RCC 7860 (cell line): Measurements from ENCODE around the gene SERPIND1.

Source experiments
- DNase-seq: peaks from one replicate; pipeline ENCODE4 v3.0.0-alpha.2; 2015; ENCODE audit warnings: low spot score
- FAIRE-seq: peaks from 2 replicates; lab custom pipeline; 2012; peaks lifted over from hg19 to GRCh38; lab: Jason Lieb, UNC

The SERPIND1 gene

GRCh38 chr22:20788627-20789344, 14.9 kb downstream of the SERPIND1 start:
- FAIRE-seq, result no peak
- DNase-seq, result no peak

DNA sequence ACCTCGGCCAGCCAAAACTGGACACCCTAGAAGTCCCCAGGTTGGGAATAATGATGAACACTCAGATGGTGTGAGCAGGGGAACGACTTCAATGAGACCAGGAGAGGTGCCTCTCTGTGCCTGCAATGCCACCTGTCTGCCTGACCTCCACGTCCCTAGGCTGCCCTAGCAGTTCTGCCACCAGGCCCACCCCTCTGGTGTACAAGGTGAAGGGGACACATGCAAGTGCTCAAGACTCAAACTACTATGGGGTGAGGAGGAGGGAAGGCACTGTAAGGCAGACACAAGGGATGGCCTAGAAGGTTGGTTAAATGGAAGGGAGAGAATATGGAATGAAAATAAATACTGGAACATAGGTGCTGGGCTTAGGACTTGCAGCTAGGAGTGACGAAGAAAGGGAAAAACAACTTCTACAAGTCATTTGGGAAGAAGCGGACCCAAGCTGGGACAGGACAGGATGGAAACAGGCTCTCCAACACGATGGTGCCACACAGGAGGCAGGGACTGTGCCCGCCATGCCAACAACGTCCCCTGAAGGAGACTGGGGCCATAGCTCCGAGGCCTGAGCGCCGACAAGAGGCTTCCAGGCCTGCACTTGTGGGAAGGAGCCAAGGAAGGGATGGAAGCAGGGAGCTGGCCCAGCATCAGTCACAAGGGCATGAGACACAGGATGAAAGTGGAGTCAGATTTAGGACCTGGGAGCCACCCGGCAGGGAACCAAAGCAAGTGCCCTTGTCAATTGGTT, 18.5 kb downstream of the SERPIND1 start:
- no peak for FAIRE-seq

DNA sequence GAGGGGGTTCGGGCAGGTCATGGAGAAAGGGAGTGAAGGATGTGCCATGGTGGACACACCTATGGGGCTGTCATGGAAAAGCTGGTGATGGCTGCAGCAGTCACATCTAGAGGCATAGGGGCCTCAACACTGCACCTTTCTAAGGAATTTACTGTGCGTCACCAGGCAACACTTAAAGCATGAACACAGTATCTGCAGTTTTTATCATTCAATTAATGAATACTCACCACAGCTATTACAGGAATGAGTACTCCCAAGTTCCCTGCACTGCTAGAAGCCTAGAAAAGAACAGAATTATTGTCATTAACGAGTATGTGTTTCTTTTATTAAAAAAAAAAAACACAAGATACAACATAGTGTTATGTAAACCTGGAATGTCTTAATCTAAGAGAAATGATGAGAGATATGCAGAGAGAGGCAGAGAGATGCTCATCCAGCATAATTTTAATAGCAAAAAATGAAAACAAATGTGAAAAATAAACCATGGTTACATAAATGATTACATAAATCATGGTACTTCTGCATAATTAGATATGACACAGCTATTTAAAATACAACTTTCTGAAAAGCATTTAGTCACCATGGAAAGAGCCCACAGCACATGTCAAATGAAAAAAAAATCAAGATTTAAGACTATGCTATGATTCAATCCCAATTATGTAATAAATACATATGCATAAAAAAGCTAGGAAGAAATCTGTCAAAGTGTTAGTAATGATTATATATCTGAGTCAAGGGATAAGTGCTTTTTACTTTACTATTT, 19.2 kb downstream of the SERPIND1 start:
- DNase-seq, result no peak
- FAIRE-seq, result no peak

More for the DNA sequence above, 18.5 kb downstream of the SERPIND1 start:
- no peak for DNase-seq

- no peak for DNase-seq
- FAIRE-seq, result no peak
Observed at GRCh38 chr22:20793748-20794649, 20.1 kb downstream of the SERPIND1 start.

GRCh38 chr22:20794650-20795413, 20.9 kb downstream of the SERPIND1 start:
- FAIRE-seq, result no peak

DNA sequence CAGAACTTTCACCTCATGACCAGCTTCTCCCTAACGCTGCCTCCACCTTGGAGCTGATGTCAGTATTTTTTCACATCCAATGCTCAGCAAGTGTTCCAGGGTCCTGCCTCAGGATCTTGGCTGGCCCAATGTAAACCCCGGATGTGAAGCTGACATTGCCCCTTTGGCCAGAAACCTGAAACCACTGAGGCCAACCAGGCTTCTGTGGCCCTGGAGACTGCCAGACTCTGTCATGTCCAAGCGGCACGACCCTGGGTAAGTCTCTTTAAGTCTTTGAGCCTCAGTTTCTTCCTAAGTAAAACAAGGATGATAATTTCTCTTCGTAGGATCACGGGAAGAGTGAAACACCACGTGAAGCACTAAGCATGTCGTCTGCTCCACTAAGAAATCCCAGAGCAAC, 22.8 kb downstream of the SERPIND1 start:
- DNase-seq (no peak), FAIRE-seq (no peak)

More at GRCh38 chr22:20794650-20795413, 20.9 kb downstream of the SERPIND1 start:
- no peak for DNase-seq

DNA sequence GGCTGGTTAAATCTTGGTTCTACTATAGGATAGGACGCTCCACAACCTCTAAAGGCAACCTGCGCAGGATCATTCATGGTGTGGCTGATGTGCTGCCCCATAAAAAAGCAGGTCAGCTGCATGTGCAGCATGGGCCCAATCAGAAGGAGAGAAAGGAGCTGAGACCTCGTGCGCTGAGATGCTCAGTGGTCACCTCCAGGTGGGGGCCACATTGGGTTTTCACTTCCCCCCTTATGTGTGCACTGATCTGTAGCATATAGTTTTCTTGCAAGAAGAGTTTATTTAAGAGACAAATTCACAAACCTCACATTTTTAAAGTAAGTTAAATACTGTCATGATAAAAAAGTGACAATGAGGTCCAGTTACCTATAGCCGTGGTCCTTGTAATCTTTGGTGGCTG, 24.3 kb downstream of the SERPIND1 start:
- DNase-seq, result no peak
- FAIRE-seq, result no peak

- no peak for FAIRE-seq
- DNase-seq, result no peak
Observed at GRCh38 chr22:20798974-20799373, 25.1 kb downstream of the SERPIND1 start.

- FAIRE-seq, result no peak
- no peak for DNase-seq
Observed at GRCh38 chr22:20799449-20799848, 25.5 kb downstream of the SERPIND1 start.

GRCh38 chr22:20802452-20802851, 28.5 kb downstream of the SERPIND1 start:
- FAIRE-seq, result no peak
- no peak for DNase-seq

DNA sequence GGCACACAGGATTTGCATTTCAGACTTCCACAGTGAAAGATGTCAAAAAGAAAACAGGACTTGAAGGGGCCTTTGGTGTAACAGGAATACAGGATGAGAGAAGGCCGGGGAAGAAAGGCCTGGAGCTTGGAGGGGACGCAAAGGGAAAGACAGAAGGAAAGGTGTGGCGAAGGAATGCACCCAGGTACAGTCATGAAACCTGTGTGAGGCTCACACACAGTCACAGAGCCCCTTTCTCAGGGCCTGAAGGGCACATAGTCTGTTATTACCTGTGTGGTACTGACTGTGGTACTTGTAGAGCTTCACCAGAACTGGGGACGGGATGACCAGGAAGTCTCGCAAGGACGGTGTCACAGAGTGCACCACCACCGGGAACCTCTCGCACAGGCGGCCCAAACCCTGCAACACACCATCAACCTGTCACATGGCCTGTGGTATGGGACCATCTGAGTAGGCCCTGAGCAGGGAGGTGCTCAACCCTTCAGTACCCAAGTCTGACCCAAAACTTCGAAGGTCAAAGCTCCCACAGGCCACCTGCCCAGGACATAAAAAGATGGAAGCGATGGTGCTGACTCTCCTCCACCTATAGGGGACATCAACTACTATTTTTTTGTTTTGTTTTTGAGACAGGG, 29.1 kb downstream of the SERPIND1 start:
- DNase-seq (no peak), FAIRE-seq (no peak)

DNA sequence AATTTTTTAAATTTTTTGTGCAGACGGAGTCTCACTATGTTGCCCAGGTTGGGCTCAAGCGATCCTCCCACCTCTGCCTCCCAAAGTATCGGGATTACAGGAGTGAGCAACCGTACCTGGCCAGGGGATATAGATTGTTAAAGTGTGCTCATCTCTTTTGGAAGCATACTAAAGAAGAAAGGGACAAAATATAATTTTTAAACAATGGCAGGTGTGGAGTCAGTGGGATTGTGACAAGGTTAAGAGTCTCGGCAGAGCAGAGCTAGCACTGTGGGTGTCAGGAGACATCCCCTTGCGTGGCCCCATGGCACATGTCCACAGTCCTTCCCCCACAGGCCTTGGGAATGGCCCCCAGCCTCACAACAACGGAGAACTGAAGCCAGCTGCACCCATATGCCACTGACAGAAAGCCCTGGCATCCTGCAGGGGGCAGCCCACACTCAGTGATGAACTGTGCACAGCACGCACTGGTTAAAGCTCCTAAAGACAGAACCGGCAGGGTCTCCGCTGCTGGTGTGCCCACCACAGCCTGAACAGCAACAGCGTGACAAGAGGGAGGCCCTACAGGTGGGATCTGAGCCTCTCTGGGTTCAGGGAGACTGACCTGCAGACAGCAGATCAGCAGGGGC, 29.9 kb downstream of the SERPIND1 start:
- DNase-seq (no peak), FAIRE-seq (no peak)

GRCh38 chr22:20804650-20805049, 30.7 kb downstream of the SERPIND1 start:
- FAIRE-seq (no peak), DNase-seq (no peak)

- FAIRE-seq (no peak), DNase-seq (peak; percentile 25)
Observed at GRCh38 chr22:20805972-20806471, 32.1 kb downstream of the SERPIND1 start.

DNA sequence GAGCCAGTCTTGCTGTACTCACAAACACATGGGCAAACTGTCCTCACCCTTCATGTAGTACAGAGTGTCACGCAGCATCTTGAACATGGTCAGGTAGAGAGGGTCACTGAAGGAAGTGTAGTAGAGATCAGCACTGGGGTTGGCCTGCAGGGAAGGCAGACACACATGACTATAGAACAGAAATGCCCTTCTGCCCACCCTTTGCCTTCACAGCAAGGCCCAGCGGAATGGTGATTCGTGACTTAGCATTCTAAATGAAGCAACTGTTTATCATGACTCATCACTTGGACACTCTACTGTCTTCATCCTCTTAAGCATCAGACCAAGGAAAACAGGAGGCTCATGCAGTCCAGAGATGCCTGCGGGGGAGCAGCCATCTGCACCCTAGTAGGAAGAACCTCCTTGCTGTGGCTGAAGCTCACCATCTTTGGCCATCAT, 33.4 kb downstream of the SERPIND1 start:
- FAIRE-seq, result peak; percentile 34
- peak; percentile 79 for DNase-seq

DNA sequence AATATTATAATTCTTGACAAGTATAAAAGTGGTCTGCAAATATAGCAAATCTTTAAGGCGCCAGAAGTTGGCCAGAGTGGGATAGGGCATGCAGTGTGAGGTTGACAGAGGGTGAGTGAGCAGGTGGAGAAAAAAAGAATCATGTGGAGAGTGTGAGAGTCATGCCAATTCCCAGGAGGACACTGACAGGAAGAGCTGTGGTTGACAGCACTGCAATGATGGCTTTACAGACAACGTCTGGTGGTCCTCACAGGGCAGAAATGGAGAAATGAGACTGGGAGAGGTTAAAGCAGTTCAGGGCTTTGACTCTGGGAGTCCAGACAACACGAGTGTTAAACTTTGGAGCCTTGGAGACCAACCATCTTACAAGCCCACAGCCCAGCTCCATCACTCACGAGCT, 34.9 kb downstream of the SERPIND1 start:
- FAIRE-seq, result no peak
- DNase-seq, result no peak

GRCh38 chr22:20809538-20810185, 35.7 kb downstream of the SERPIND1 start:
- no peak for FAIRE-seq
- DNase-seq, result no peak

GRCh38 chr22:20810645-20811044, 36.7 kb downstream of the SERPIND1 start:
- DNase-seq, result no peak

More at GRCh38 chr22:20810645-20811044, 36.7 kb downstream of the SERPIND1 start:
- no peak for FAIRE-seq
